22Rv1 (cell line): ENCODE results near the gene PLAC8L1.

Experiments used
- CTCF ChIP-seq: fragments of 450-650 bp; IDR thresholded peaks from 2 replicates; pipeline ENCODE4 v1.5.1; 2017; ENCODE audit warnings: mild to moderate bottlenecking
- ZFX ChIP-seq: fragments of 450-650 bp; IDR thresholded peaks from 2 replicates; pipeline ENCODE4 v1.6.1; 2017; ENCODE audit warnings: antibody characterized with exemption, borderline replicate concordance

GRCh38 chr5:146052780-146053179, 52.6 kb downstream of the PLAC8L1 start:
- peak; percentile 35 for TF ChIP-seq CTCF
- no peak for TF ChIP-seq ZFX
